ENCODE data around the gene BAZ2B. TPM values are rescaled to one million over a fixed set of nuclear protein-coding genes. Genes with fewer than 3 reads are reported as not detected.
"Not testable (repeated sequence)": the region's sequence is repeated elsewhere in the genome, so short reads cannot be mapped to it uniquely, and the experiment has no call there.

The BAZ2B gene, protein sequence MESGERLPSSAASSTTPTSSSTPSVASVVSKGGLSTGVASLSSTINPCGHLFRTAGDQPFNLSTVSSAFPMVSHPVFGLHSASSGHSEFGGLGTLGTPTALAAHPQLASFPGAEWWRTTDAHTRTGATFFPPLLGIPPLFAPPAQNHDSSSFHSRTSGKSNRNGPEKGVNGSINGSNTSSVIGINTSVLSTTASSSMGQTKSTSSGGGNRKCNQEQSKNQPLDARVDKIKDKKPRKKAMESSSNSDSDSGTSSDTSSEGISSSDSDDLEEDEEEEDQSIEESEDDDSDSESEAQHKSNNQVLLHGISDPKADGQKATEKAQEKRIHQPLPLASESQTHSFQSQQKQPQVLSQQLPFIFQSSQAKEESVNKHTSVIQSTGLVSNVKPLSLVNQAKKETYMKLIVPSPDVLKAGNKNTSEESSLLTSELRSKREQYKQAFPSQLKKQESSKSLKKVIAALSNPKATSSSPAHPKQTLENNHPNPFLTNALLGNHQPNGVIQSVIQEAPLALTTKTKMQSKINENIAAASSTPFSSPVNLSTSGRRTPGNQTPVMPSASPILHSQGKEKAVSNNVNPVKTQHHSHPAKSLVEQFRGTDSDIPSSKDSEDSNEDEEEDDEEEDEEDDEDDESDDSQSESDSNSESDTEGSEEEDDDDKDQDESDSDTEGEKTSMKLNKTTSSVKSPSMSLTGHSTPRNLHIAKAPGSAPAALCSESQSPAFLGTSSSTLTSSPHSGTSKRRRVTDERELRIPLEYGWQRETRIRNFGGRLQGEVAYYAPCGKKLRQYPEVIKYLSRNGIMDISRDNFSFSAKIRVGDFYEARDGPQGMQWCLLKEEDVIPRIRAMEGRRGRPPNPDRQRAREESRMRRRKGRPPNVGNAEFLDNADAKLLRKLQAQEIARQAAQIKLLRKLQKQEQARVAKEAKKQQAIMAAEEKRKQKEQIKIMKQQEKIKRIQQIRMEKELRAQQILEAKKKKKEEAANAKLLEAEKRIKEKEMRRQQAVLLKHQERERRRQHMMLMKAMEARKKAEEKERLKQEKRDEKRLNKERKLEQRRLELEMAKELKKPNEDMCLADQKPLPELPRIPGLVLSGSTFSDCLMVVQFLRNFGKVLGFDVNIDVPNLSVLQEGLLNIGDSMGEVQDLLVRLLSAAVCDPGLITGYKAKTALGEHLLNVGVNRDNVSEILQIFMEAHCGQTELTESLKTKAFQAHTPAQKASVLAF (N-terminal part only)
- 25.3 and 43.4 TPM in 2 replicates for total RNA-seq (2014; rRNA removed; shearing (Covaris generic))

DNA sequence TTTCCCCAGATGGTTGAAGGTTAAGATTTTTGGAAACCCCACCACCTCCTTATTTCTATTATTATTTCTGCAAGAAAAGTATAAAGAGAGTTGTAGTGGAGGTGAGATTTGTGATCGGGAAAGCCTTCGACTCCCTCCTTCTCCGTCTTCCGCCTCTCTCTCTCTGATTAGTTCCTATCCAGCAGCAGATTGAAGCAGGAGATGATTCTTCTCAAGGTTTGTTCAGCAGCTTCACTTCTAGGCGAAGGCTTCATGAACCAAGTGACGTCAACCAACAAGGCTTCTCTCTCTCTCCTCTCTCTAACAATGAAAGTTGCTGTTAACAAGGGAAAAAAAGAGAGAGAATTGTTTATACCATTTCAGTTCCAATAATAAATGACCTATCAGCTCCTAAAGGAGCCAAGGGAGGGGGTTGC is at the start of gene BAZ2B:
BAZ2B (minus strand) TSS at position 263 of the 416 bp plus-strand sequence. CDS start 137,829 bp downstream, outside the sequence.
- peak; percentile 83 for DNase-seq (ENCODE audit: low spot score)

DNA sequence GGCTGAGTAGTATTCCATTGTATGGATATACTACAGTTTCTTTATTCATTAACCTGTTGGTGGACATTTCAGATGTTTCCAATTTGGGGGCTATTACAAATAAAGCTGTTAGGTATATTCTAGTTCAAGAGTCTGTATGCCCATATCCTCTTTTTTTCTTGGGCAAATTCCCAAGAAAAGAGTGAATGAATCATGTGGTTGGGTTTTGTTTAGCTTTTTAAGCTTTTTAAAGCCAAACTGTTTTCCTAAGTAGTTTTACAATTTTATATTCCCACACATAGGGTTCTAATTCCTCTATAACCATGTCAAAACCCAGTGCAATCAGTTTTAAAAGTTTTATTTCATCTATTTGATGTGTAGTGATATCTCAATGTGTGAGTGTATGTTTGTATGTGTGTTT is 44.9 kb upstream of the BAZ2B start:
- no peak for DNase-seq (ENCODE audit: low spot score)

DNA sequence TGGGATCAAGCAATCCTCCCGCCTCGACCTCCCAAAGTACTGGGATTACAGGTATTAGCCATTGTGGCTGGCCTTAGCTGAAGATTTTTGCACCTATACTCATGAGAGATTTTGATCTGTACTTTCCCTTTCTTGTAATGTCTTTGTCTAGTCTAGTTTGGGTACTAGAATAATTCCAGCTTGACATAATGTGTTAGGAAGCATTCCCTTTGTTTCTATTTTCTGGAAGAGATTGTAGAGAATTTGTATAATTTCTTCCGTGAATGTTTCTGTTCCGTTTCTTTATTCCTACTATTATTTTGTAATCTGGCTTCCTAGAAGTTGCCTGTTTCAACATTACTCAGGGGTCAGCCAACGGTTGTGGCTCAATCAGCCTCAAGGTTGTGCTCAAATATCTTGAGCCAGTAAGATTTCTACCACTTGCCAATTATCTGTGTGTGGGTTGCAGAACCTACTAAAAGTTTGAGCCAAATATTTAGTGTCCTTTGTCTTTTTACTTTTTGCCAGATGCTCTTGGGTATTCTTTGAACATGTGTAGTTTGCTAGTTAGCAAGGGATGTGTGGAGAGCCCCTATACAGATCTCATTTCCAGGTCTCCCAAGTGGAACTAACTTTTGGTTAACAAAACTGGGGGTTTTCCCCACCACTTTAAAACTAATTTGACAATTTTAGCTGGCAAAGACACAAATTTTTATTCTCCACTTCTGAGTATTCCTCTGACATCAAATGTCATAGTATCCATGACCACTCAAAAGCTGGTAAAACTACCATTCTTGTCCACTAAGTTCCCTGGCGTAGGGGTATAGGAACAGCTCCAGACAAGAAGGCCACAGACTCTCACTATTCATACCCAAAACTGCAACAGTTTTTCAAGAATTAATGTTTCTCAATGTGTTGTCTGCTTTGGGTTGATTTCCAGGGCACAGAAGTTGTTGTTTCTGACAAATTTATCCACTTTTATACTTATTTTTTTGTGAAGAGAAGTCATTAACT is 42.8 kb upstream of the BAZ2B start:
- no peak for DNase-seq (ENCODE audit: low spot score)

DNA sequence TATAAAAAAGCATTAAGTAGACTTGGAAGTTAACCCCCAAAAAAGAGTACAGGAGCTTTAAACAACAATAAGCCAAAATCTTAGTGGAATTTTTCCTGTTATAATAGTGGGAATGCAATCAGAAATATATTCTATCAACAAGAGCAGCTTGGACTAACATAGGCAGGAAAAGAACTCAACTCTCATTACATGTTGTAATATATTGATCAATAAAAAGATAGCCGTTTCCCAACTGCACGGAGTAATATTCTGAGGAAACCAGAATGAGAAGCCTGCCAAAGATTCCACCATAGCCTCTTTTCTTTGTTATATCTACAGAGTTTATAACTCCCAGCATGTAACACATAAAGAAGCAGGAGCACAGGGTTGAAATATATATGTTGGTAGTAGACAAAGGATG is 37.6 kb upstream of the BAZ2B start:
- DNase-seq (ENCODE audit: low spot score): no peak

DNA sequence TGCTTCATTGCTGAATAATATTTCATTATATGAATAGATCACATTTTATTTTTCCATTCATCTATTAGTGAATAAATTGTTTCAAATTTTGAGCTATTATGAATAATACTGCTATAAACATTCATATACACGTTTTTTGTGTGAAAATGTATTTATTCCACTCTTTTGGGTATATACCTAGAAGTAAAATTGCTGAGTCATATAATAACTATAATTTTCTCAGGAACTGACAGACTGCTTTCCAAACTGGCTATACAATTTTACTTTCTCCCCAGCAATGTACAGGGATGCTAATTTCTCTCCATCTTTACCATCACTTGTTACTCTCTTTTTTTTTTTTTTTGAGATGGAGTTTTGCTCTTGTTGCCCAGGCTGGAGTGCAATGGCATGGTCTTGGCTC is 35.5 kb upstream of the BAZ2B start:
- no peak for DNase-seq (ENCODE audit: low spot score)

DNA sequence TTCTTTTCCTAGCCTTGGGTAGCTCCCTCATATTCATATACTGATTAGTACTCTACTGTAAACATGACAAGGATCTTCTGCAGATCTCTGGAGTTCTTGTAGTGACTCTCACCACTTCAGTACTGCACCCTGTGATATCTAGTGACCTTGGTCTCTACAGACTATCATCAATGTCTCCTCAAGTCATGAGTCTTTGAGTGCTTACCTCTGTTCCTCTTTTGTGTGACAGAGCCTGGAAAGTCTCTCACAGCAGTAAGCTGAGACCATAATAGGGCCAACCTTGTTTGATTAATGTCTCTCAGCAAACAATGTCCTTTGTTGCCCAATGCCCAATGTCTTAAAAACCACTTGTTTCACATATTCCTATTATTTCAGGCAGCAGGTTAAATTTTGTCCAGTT is 34.2 kb upstream of the BAZ2B start:
- DNase-seq (ENCODE audit: low spot score): no peak

DNA sequence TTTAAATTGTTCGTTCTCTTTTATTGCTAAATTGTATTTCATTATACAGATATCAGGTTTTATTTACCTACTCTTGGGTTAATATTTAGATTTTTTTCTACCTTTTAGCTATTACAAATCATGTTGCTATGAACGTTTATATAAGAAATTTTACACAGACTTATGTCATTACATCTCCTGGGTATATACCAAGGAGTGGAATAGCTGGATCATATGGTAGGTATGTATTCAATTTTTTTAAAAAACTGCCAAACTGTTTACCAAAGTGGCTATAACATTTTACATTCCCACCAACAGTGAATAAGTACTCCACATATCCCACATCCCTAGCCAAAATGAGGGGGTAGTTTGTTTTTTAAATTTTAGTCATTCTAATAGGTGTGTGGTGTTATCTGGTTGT is 32.3 kb upstream of the BAZ2B start:
- no peak for DNase-seq (ENCODE audit: low spot score)

DNA sequence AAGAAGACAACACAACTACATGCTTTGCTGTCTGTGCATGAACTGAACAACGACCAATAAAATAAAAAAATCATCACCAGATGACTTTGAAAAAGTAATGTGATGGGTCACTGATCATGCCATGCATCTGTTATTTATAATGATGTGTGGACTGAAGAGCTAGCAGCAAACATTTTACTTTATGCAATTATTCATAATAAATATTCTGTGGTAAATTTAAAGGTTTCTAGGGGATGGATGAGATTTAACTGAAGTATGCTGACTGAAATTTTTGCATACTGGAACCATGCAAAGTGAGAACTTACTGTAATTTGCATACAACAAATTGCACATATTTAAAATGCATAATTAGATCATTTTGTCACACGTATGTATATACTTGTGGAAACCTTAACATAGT is 31.3 kb upstream of the BAZ2B start:
- DNase-seq (ENCODE audit: low spot score): no peak

DNA sequence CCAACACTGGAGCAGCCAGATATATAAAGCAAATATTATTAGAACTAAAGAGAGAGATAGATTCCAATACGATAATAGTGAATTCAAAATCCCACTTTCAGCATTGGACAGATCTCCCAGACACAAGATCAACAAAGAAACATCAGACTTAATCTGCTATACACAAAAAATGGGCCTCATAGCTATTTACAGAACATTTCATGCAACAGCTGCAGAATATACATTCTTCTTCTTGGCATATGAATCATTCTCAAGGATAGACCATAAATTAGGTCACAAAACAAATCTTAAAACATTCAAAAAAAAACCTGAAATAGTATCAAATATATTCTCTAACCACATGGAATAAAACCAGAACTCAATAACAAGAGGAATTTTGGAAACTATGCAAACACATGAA is 23.8 kb upstream of the BAZ2B start:
- DNase-seq (ENCODE audit: low spot score): no peak

DNA sequence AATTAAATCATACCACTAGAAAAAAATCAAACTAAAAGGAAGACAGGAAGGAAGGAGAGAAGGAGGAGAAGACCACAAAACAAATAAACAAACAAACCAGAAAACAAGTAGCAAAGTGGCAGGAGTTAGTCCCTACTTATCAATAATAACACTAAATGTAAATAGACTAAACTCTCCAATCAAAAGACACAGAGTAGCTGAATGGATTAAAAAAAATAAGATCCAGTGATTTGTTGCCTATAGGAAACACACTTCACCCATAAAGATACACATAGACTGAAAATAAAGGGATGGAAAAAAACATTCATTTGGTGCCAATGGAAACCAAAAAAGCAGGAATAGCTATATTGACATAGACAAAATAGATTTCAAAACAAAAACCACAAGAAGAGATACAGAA is 23.4 kb upstream of the BAZ2B start:
- no peak for DNase-seq (ENCODE audit: low spot score)

DNA sequence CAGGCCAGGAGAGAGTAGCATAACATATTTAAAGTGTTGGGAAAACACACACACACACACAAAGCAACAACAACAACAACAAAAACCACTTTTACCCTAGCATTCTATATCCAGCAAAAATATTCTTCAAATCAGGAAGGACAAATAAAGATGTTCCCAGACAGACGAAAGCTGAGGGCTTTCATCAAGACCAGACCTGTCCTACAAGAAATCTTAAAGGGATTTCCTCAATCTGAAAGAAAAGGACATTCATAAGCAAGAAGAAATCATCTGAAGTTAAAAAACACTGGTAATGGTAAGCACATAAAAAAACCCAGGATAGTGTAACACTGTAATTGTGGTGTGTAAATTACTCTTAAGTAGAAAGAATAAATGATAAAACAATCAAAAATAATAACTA is 22.7 kb upstream of the BAZ2B start:
- DNase-seq (ENCODE audit: low spot score): no peak

DNA sequence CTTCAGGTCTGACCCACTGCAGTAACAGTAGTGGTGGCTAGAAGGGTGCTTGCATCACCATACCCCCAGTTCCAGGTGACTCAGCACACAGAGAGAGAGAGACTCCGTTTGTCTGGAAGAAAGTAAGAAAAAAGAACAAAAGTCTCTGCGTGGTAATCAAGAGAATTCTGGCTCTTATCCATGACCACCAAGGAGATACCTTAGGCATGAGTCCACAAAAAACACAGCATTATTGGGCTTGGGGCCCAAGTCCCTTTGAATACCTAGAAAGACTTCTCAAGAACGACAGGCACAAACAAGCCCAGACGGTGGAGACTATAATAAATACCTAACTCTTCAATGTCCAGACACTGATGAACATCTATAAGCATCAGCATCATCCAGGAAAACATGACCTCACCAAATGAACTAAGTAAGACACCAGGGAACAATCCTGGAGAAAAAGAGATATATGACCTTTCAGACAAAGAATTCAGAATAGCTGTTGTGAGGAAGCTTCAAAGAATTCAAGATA is 21.7 kb upstream of the BAZ2B start:
- DNase-seq (ENCODE audit: low spot score): peak; percentile 79

DNA sequence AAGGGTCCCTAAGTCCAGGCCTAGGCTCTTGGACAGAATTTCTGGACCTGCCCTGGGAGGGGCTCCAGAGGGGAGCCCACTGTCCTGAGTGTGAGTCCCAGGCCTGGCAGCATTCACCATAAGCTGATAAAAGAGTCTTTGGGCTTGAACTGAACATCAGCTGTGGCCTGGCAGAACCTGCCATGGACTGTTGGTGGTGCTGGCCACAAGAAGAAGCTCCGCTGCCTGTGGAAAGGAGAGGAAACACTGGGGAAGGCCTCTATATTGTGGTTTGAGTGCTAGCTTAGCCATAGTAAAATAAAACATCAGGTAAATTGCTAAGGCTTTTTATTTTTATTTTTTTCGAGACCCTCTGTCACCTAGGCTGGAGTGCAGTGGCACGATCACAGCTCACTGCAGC is 20.9 kb upstream of the BAZ2B start:
- DNase-seq (ENCODE audit: low spot score): no peak

DNA sequence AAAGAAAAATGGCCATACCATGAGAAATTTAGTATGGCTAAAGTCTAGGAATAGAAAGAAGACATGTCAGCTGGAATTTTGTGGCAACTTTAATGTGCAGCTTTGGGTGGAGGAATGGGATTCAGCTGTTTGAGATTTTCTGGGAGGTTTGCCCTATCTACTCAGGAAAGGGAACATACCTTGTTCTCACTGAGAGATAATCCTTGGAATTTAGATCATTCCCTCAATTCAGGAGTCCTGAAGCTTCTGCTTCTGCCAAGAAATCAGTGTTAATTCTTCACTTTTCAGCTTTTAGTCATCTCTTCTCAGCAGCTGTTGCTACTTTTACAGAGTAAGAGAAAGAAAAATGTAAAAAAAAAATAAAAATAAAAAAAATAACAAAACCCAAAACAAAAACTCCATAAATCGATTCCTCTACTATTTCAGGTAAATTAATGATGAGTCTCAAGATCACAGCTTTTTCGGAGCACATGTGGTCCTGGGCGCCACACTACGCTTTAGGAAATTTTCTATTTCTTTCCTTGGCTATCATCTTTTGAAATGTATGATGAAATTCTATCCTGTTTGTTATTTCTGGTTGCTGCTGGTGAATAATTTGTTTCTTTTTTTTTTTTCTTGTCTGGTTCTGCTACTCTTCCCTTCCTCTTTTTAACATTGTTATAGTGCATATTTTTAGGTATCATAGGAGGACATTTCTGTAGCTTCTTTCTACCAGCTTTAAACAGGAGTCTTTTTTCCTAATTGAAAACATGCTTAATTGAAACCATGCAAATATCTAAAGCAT is 18.9 kb upstream of the BAZ2B start:
- DNase-seq (ENCODE audit: low spot score): no peak

DNA sequence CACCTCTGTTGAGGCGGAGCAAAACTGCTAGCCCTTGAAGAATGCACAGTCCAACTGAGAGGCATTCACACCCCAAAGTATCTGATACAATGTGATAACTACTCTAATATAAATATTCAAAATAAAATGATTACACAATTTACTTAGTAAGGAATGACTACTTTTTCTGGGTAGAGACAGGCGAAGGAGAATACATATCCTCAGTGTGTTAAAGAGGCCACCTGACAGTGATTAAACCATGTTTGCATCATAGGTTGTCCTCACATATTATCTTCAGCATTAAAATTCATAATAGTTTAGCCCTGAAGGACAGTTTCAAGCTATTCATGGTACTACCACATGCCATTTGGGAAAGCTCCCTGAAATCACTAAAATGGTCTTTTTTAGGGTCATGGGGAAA is 16.9 kb upstream of the BAZ2B start:
- DNase-seq (ENCODE audit: low spot score): no peak

DNA sequence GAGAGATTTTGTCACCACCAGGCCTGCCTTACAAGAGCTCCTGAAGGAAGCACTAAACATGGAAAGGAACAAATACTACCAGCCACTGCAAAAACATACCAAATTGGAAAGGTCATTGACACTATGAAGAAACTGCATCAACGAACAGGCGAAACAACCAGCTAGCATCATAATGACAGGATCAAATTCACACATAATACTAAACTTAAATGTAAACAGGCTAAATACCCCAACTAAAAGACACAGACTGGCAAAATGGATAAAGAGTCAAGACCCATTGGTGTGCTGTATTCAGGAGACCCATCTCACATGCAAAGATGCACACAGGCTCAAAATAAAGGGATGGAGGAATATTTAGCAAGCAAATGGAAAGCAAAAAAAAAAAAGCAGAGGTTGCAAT is 9.3 kb upstream of the BAZ2B start:
- not testable (repeated sequence) for DNase-seq (ENCODE audit: low spot score)

DNA sequence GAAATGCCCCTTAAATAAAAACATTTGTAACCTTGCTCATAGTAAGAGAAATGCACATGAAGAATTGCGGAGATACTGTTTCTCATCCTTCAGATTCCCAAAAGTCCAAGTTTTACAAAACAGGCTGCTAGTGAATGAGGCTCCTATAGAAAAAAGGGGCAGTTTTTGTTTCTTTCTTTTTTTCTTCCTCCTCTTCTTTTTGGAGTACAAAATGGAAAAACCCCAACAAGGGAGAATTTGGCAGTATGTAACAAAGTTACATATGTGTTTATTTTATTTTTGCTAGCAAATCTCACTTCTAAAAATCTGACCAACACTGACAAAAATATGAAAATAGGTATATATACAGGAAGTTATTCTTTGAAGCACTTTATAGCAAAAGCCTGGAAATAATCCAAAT is 7.1 kb upstream of the BAZ2B start:
- no peak for DNase-seq (ENCODE audit: low spot score)

DNA sequence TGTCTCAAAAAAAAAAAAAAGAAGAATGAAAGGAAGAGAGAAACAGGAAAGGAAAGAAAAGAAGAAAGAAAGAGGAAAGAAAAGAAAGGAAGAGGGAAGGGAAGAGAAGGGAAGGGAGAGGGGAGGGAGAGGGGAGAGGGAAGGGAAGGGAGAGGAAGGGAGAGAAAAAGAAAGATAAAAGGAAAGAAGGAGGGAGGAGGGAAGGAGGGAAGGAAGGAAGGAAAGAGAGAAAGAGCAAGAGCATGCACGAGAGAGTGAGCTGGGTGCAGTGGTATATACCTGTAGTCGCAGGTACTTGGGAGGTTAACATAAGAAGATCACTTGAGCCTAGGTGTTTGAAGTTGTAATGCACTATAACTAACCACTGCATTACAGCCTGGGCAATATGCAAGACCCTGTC is 6.6 kb upstream of the BAZ2B start:
- no peak for DNase-seq (ENCODE audit: low spot score)

DNA sequence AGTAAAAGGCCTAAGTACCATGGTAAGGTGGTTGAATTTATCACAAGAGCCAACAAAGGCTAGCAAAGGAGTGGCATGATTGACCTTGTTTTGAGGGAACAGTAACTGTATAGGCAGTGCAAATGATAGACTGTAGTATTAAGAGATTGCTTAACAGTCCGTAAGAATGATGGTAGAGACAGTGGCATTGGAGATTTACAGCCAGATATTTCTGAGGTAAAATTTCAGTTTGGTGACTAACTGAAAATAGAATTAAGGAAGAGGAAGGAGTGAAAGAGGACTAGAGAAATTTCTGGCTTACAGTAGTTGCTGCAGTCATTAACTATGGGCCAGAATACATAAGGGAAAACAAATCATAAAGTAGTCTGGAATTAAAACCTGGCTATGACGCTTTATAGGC is 4.4 kb upstream of the BAZ2B start:
- no peak for DNase-seq (ENCODE audit: low spot score)

DNA sequence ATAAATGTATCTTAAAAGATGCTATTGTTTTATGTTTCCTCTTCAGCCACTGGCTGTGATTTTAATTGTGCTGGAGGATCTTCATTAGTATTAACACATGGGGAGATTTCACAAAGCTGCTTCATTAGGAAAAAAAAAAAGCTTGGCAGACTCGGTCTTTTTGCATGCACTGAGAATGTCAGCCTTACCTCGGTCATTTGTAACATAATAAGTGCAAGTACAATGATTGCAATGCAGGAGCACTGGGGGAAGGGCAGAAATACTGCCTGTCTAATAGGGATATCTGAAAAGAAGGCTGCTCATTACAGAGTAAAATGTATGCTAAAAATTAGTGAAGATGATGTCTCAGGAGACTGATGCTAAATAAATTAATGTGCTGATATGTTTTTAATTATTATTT is 1.3 kb upstream of the BAZ2B start:
- peak; percentile 51 for DNase-seq (ENCODE audit: low spot score)
